Transverse colon (tissue), 4 donors: ENCODE results near the gene TROAP. TPM values are rescaled to one million over a fixed set of nuclear protein-coding genes. Genes with fewer than 3 reads are reported as not detected.
"Not testable (repeated sequence)": the region's sequence is repeated elsewhere in the genome, so short reads cannot be mapped to it uniquely, and the experiment has no call there.

Source experiments
- DNase-seq: peaks from one replicate; pipeline ENCODE4 v3.0.0-alpha.2; 2019
- H3K27ac ChIP-seq, 4 donors: fragments of 200-600 bp; sonication (generic); 2 replicates each; pipeline ENCODE4 v1.5.1; 2016 to 2018; ENCODE audit warnings: inconsistent platforms in 4 of 4
- H3K27me3 ChIP-seq: fragments of 200-600 bp; sonication (generic); 2 replicates; pipeline ENCODE4 v1.5.1; 2017; ENCODE audit warnings: inconsistent platforms
- H3K36me3 ChIP-seq, 4 donors: fragments of 200-600 bp; sonication (generic); 2 replicates each; pipeline ENCODE4 v1.5.1; 2017 to 2019; ENCODE audit warnings: inconsistent platforms in 4 of 4
- H3K4me1 ChIP-seq, 4 donors: fragments of 200-600 bp; sonication (generic); 2 replicates each; pipeline ENCODE4 v1.5.1; 2017 to 2020; ENCODE audit warnings: inconsistent platforms in 4 of 4
- H3K4me3 ChIP-seq, 4 donors: fragments of 200-600 bp; sonication (generic); 1 replicate in 1 of 4; 2 replicates in 3 of 4; pipeline versions ENCODE4 v1.5.1 to v1.6.1; 2017 to 2019; ENCODE audit warnings: inconsistent platforms in 4 of 4
- H3K9me3 ChIP-seq, 2 donors: fragments of 200-600 bp; sonication (generic); 2 replicates each; pipeline ENCODE4 v1.5.1; 2017 to 2019; ENCODE audit warnings: inconsistent platforms in 2 of 2
- CTCF ChIP-seq, 5 experiments: fragments of 200-600 bp in 3 of 5; fragments of 450-650 bp in 2 of 5; sonication (generic) in 3 of 5; IDR thresholded peaks; 1 replicate in 2 of 5; 2 replicates in 3 of 5; pipeline ENCODE4 v1.5.1; 2016 to 2017; ENCODE audit warnings: antibody characterized with exemption in 5 of 5, inconsistent platforms in 3 of 5, mild to moderate bottlenecking in 2 of 5, moderate library complexity in 1 of 5
- EP300 ChIP-seq: sonication (generic); formaldehyde crosslinking; IDR thresholded peaks from one replicate; pipeline ENCODE4 v1.6.1; 2017; ENCODE audit warnings: antibody characterized with exemption, low read depth
- POLR2A ChIP-seq: fragments of 450-650 bp; IDR thresholded peaks from one replicate; pipeline ENCODE4 v1.6.1; 2016; ENCODE audit warnings: antibody characterized with exemption, mild to moderate bottlenecking, moderate library complexity
- POLR2AphosphoS5 ChIP-seq, 3 donors: sonication (generic); formaldehyde crosslinking; IDR thresholded peaks; one replicate each; pipeline ENCODE4 v1.6.1; 2016; ENCODE audit warnings: antibody characterized with exemption in 3 of 3
- WGBS, 2 donors: methylation state at CpG; one replicate each; pipeline ENCODE4 v1.1.5; 2018; ENCODE audit warnings: low coverage in 1 of 2; 5-methylcytosine and 5-hydroxymethylcytosine counted together
- in situ Hi-C, 4 donors: fragments of 200-750 bp; cut with MboI; loops; one replicate each; pipeline versions ENCODE4 v1.15.0 to v1.15.1; 2017; ENCODE audit warnings: low sequenced_read_pairs in 3 of 4, low pct_ligation_motif_present in 1 of 4, low pct_unique_long_range_greater_than_20kb in 1 of 4
- intact Hi-C: fragments of 100-400 bp; cut with DNase I; formaldehyde crosslinking; loops from one replicate; pipeline ENCODE4 v1.15.1; 2023; ENCODE audit warnings: low total_unique reads
- total RNA-seq, 4 donors: library from RNA; depleted of rRNA; stranded (reverse); fragments of >200 nt; gene quantifications; one replicate each; pipeline ENCODE4 v1.1.0, GENCODE V29; 2016

TROAP gene
- total RNA-seq, 4 donors from 2014 or later, result 1.1 to 100 (median 2.7) TPM

GRCh38 chr12:49305762-49306510 lies 17.1 kb upstream of the TROAP start:
- intact Hi-C loops, result no loop called here
- WGBS, 2 donors, result 68 to 91% methylated on average over 4 to 6 of the region's 6 CpGs
- no peaks in the 10 kb centered on the region for H3K36me3 ChIP-seq

GRCh38 chr12:49309386-49309785 lies 13.7 kb upstream of the TROAP start:
- no peak for TF ChIP-seq CTCF (IDR thresholded peaks at IDR 0.05)
- no peak for TF ChIP-seq EP300
- no peak for TF ChIP-seq POLR2AphosphoS5 (IDR thresholded peaks at IDR 0.05)
- no peak for TF ChIP-seq POLR2A
- peaks cover 45% of the 10 kb centered on the region for H3K27me3 ChIP-seq
- intact Hi-C loops (no loop called here), in situ Hi-C loops (no loop called here)
- no peak for DNase-seq
- no peak overlapping the region for H3K4me3 ChIP-seq
- H3K27ac ChIP-seq, result no peak overlapping the region
- 81 to 89% methylated on average over 7 of the region's 7 CpGs for WGBS, 2 donors
- no peaks in the 10 kb centered on the region for H3K36me3 ChIP-seq
- H3K9me3 ChIP-seq, result no peaks in the 10 kb centered on the region
- no peaks in the 10 kb centered on the region for H3K4me1 ChIP-seq

More at GRCh38 chr12:49305762-49306510, 17.1 kb upstream of the TROAP start:
- no peak for TF ChIP-seq POLR2A
- H3K4me3 ChIP-seq, result no peak overlapping the region
- peaks cover 72% of the 10 kb centered on the region for H3K27me3 ChIP-seq
- DNase-seq, result no peak
- H3K4me1 ChIP-seq, result no peaks in the 10 kb centered on the region
- in situ Hi-C loops, result no loop called here
- H3K9me3 ChIP-seq, result no peaks in the 10 kb centered on the region
- no peak overlapping the region for H3K27ac ChIP-seq

GRCh38 chr12:49310451-49311000 lies 12.5 kb upstream of the TROAP start:
- WGBS, 2 donors, result 40 to 59% methylated on average over 1 to 3 of the region's 3 CpGs
- DNase-seq, H3K27ac ChIP-seq, intact Hi-C loops, H3K36me3 ChIP-seq, H3K9me3 ChIP-seq, H3K4me1 ChIP-seq, H3K4me3 ChIP-seq, in situ Hi-C loops: not testable (repeated sequence)
- peaks cover 37% of the 10 kb centered on the region for H3K27me3 ChIP-seq

GRCh38 chr12:49314811-49315210 lies 8.2 kb upstream of the TROAP start:
- no peak overlapping the region for H3K4me3 ChIP-seq
- no peaks in the 10 kb centered on the region for H3K9me3 ChIP-seq
- H3K27ac ChIP-seq, result no peak overlapping the region
- DNase-seq, result no peak
- peaks cover 5% of the 10 kb centered on the region for H3K27me3 ChIP-seq
- no peaks in the 10 kb centered on the region for H3K4me1 ChIP-seq
- intact Hi-C loops (no loop called here), in situ Hi-C loops (no loop called here)
- no peak for TF ChIP-seq EP300
- no peak for TF ChIP-seq CTCF (IDR thresholded peaks at IDR 0.05)
- TF ChIP-seq POLR2A, result no peak
- TF ChIP-seq POLR2AphosphoS5 (IDR thresholded peaks at IDR 0.05), result no peak
- 80% methylated on average over 1 of the region's 1 CpG; no CpG with 5 or more reads in 1 of the 2 donors for WGBS, 2 donors
- no peaks in the 10 kb centered on the region for H3K36me3 ChIP-seq

GRCh38 chr12:49317118-49317517 lies 5.9 kb upstream of the TROAP start:
- H3K36me3 ChIP-seq, H3K27ac ChIP-seq, DNase-seq, H3K4me3 ChIP-seq, H3K27me3 ChIP-seq, intact Hi-C loops, H3K9me3 ChIP-seq, H3K4me1 ChIP-seq, in situ Hi-C loops: not testable (repeated sequence)
- 90 to 94% methylated on average over 3 to 10 of the region's 10 CpGs for WGBS, 2 donors

GRCh38 chr12:49320411-49321103 lies 2.5 kb upstream of the TROAP start:
- H3K4me3 ChIP-seq, H3K9me3 ChIP-seq, intact Hi-C loops, H3K36me3 ChIP-seq, H3K27ac ChIP-seq, in situ Hi-C loops, H3K27me3 ChIP-seq, DNase-seq: not testable (repeated sequence)
- H3K4me1 ChIP-seq, result peaks cover 4 to 17% (median 13%) of the 10 kb centered on the region in 4 donors
- 93 to 98% methylated on average over 7 to 9 of the region's 9 CpGs for WGBS, 2 donors
